Neutrophil (primary cell): ENCODE data around the gene LCP2.
A peak's percentile ranks its signal among the peaks of the same experiment; 100 is the strongest.

Experiments
- H3K27ac ChIP-seq: fragments of 200-600 bp; sonication (generic); 2 replicates; pipeline ENCODE4 v1.5.1; 2016; ENCODE audit warnings: mild to moderate bottlenecking, moderate library complexity
- H3K27me3 ChIP-seq: fragments of 200-600 bp; sonication (generic); 2 replicates; pipeline ENCODE4 v1.6.0; 2016; ENCODE audit warnings: mild to moderate bottlenecking
- H3K36me3 ChIP-seq: fragments of 200-600 bp; sonication (generic); 2 replicates; pipeline ENCODE4 v1.5.1; 2017
- H3K4me1 ChIP-seq, 2 experiments: fragments of 200-600 bp in 1 of 2; sonication (generic) in 1 of 2; 1 replicate in 1 of 2; 2 replicates in 1 of 2; pipeline versions ENCODE4 v1.5.1 to v1.6.1; 2013 to 2016; ENCODE audit warnings: low read depth in 1 of 2, low read length in 1 of 2, mild to moderate bottlenecking in 1 of 2, moderate library complexity in 1 of 2; ENCODE audit not compliant: control insufficient read depth in 1 of 2, insufficient read depth in 1 of 2
- H3K4me3 ChIP-seq, 2 experiments: fragments of 200-600 bp in 1 of 2; sonication (generic) in 1 of 2; 1 replicate in 1 of 2; 2 replicates in 1 of 2; pipeline ENCODE4 v1.5.1; 2013 to 2016; ENCODE audit warnings: low read depth in 1 of 2, low read length in 1 of 2, mild to moderate bottlenecking in 1 of 2, moderate library complexity in 1 of 2
- H3K9me3 ChIP-seq: fragments of 200-600 bp; sonication (generic); 2 replicates; pipeline ENCODE4 v1.5.1; 2016
- TF ChIP-seq, protein P1 (sequence below): fragments of 200-600 bp; sonication (generic); IDR thresholded peaks from 2 replicates; pipeline ENCODE4 v1.5.1; 2016; ENCODE audit warnings: antibody characterized with exemption

LCP2 gene

DNA sequence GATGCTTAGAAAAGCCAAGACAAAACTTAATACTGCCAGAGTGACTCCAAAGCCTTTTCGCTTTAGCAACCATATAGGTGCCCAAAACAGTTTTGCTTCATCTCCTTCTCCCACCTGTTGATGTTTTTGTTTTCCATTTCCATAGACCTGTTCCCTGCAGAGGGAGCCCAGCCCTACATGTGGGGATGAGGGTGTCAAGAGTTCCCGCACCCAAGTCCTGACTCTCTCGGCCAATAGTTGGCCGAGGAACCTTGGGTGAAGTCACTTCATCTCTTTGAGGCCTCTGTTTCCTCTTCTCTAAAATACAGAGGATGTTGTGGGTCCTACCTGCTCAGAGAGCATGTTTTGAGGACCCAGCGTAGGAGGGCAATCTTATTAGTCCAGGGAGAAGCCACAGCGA, 38.5 kb upstream of the LCP2 start:
- Histone ChIP-seq H3K4me3 (peak overlapping the region; percentile 9 to 35), H3K36me3 (no peaks in the 10 kb centered on the region), H3K9me3 (no peaks in the 10 kb centered on the region), H3K4me1 (peaks cover 82 to 85% of the 10 kb centered on the region in 2 experiments), H3K27me3 (no peaks in the 10 kb centered on the region), H3K27ac (peak overlapping the region; percentile 97)
- TF ChIP-seq, protein P1, sequence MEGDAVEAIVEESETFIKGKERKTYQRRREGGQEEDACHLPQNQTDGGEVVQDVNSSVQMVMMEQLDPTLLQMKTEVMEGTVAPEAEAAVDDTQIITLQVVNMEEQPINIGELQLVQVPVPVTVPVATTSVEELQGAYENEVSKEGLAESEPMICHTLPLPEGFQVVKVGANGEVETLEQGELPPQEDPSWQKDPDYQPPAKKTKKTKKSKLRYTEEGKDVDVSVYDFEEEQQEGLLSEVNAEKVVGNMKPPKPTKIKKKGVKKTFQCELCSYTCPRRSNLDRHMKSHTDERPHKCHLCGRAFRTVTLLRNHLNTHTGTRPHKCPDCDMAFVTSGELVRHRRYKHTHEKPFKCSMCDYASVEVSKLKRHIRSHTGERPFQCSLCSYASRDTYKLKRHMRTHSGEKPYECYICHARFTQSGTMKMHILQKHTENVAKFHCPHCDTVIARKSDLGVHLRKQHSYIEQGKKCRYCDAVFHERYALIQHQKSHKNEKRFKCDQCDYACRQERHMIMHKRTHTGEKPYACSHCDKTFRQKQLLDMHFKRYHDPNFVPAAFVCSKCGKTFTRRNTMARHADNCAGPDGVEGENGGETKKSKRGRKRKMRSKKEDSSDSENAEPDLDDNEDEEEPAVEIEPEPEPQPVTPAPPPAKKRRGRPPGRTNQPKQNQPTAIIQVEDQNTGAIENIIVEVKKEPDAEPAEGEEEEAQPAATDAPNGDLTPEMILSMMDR: no peak

DNA sequence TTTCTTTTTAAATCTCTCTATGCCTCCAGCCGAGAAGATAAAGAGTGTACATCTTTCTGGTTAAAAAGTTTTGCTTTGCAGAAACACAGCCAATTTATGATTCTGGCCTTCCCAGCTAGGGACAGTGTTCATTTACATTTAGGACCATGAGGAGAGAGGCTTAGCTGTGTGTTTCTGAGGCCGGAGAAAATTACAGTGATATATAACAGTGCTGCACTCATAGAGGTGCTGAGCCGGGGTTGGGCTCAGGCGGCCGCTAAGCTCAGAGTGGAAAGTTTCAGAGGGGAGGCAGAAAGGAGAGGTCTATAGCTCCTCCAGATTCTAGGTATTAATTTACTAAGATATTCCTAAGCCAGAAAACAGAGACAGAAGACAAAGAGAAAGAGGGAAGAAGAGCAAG, 37.0 kb upstream of the LCP2 start:
- TF ChIP-seq, protein P1: no peak
- no peaks in the 10 kb centered on the region for H3K9me3 ChIP-seq
- H3K36me3 ChIP-seq: no peaks in the 10 kb centered on the region
- H3K27me3 ChIP-seq: no peaks in the 10 kb centered on the region
- no peak overlapping the region for H3K4me3 ChIP-seq
- H3K4me1 ChIP-seq: peaks cover 97 to 99% of the 10 kb centered on the region in 2 experiments
- peak overlapping the region; percentile 97 for H3K27ac ChIP-seq

GRCh38 chr5:170333161-170333910, 35.8 kb upstream of the LCP2 start:
- H3K27ac ChIP-seq: peak overlapping the region; percentile 97
- no peaks in the 10 kb centered on the region for H3K36me3 ChIP-seq
- H3K4me3 ChIP-seq: peak overlapping the region; percentile 33 to 57
- H3K4me1 ChIP-seq: peaks cover 89 to 99% of the 10 kb centered on the region in 2 experiments
- H3K27me3 ChIP-seq: no peaks in the 10 kb centered on the region
- TF ChIP-seq, protein P1: no peak
- no peaks in the 10 kb centered on the region for H3K9me3 ChIP-seq

DNA sequence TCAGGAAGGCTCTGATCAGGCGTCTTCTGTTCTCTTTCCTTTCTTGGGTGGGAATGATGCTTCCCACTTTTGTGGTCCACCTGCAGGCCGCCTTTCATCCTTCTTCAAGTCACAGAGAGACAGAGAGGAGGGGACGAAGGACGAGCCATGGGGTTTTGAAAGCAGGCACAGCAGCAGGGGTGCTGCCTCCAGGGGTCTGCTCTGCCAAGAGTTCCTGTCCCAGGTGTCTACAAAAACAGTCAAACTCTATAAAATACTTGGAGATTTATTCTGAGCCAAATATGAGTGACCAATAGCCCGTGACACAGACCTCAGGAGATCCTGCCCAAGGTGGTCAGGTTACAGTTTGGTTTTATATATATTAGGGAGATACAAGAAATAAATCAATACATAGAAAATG, 34.5 kb upstream of the LCP2 start:
- Histone ChIP-seq H3K27me3 (no peaks in the 10 kb centered on the region), H3K36me3 (no peaks in the 10 kb centered on the region), H3K9me3 (no peaks in the 10 kb centered on the region), H3K4me3 (peak overlapping the region; percentile 28 to 57), H3K4me1 (peaks cover 88 to 99% of the 10 kb centered on the region in 2 experiments), H3K27ac (peak overlapping the region; percentile 97)
- TF ChIP-seq, protein P1: no peak

- H3K27me3 ChIP-seq: no peaks in the 10 kb centered on the region
- TF ChIP-seq, protein P1: no peak
- peak overlapping the region; percentile 97 for H3K27ac ChIP-seq
- peaks cover 74 to 94% of the 10 kb centered on the region in 2 experiments for H3K4me1 ChIP-seq
- no peaks in the 10 kb centered on the region for H3K36me3 ChIP-seq
- H3K4me3 ChIP-seq: peak overlapping the region; percentile 28 to 57
- H3K9me3 ChIP-seq: no peaks in the 10 kb centered on the region
Observed at GRCh38 chr5:170330568-170331054, 33.0 kb upstream of the LCP2 start.
